Suprapubic skin (tissue), 3 donors: Measurements from ENCODE around the gene LLCFC1.

Experiments used
- POLR2AphosphoS5 ChIP-seq, 3 donors: sonication (generic); formaldehyde crosslinking; IDR thresholded peaks; one replicate each; pipeline ENCODE4 v1.6.1; 2017; ENCODE audit warnings: antibody characterized with exemption in 3 of 3
- TF ChIP-seq, protein P1 (sequence below), 2 donors: fragments of 200-600 bp in 1 of 2; fragments of 450-650 bp in 1 of 2; sonication (generic) in 1 of 2; IDR thresholded peaks; one replicate each; pipeline ENCODE4 v1.5.1; 2016 to 2019; ENCODE audit warnings: antibody characterized with exemption in 2 of 2, mild to moderate bottlenecking in 1 of 2, moderate library complexity in 1 of 2

DNA sequence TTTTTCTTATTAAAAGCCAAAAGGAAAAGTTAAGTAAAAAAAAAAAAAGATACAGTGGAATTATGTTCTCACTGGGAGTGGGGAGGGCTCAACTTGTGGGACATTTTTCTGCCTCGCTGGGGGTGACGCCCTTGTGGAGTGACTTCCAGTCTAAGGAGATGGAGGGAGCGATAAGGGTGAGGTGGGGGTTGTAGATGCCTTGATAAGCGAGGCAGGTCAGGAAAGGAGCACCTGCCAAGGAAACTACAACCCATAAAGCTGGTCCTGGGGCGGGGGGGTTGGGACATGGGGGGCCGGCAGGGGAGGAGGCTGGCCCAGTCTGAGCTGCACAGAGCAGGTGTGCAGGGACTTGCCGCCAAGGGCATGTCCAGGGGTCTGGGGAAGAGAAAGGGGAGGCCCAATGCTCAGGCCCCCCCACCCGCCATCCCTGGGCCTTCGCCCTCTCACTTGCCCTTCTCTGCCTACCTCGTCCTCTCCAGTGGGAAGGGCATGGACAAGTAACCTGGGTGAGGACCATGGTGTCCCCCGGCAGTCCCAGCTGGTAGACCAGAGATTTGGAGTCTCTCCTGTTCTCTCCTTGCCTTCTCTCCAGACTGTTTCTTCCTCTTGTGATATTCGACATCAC lies 3.2 kb upstream of the LLCFC1 start:
- TF ChIP-seq, protein P1, sequence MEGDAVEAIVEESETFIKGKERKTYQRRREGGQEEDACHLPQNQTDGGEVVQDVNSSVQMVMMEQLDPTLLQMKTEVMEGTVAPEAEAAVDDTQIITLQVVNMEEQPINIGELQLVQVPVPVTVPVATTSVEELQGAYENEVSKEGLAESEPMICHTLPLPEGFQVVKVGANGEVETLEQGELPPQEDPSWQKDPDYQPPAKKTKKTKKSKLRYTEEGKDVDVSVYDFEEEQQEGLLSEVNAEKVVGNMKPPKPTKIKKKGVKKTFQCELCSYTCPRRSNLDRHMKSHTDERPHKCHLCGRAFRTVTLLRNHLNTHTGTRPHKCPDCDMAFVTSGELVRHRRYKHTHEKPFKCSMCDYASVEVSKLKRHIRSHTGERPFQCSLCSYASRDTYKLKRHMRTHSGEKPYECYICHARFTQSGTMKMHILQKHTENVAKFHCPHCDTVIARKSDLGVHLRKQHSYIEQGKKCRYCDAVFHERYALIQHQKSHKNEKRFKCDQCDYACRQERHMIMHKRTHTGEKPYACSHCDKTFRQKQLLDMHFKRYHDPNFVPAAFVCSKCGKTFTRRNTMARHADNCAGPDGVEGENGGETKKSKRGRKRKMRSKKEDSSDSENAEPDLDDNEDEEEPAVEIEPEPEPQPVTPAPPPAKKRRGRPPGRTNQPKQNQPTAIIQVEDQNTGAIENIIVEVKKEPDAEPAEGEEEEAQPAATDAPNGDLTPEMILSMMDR (IDR thresholded peaks at IDR 0.05) = no peak
- TF ChIP-seq POLR2AphosphoS5 (IDR thresholded peaks at IDR 0.05) = no peak
